Measurements from ENCODE around the gene CLUH. TPM values are rescaled to one million over a fixed set of nuclear protein-coding genes. Genes with fewer than 3 reads are reported as not detected.

Gene CLUH
- total RNA-seq, 2 donors from 2014 or later, result 36.3 to 65.4 TPM

GRCh38 chr17:2719861-2720260 lies 8.3 kb upstream of the CLUH start:
- Histone ChIP-seq H3K27me3 (replicated peaks; ENCODE audit: insufficient read depth) (no peaks in the 10 kb centered on the region), H3K4me1 (ENCODE audit: control insufficient read depth in 1 of 2, low read depth in 2 of 2) (peaks cover 2 to 4% of the 10 kb centered on the region in 2 donors), H3K9me3 (no peaks in the 10 kb centered on the region), H3K36me3 (no peaks in the 10 kb centered on the region), H3K27ac (no peak overlapping the region), H3K4me3 (no peak overlapping the region)
- DNase-seq (ENCODE audit: low spot score) (no peak), ATAC-seq (ENCODE audit: insufficient number of reproducible peaks, low FRiP score, low read depth) (no peak)
- TF ChIP-seq CTCF (IDR thresholded peaks at IDR 0.05), result no peak

DNA sequence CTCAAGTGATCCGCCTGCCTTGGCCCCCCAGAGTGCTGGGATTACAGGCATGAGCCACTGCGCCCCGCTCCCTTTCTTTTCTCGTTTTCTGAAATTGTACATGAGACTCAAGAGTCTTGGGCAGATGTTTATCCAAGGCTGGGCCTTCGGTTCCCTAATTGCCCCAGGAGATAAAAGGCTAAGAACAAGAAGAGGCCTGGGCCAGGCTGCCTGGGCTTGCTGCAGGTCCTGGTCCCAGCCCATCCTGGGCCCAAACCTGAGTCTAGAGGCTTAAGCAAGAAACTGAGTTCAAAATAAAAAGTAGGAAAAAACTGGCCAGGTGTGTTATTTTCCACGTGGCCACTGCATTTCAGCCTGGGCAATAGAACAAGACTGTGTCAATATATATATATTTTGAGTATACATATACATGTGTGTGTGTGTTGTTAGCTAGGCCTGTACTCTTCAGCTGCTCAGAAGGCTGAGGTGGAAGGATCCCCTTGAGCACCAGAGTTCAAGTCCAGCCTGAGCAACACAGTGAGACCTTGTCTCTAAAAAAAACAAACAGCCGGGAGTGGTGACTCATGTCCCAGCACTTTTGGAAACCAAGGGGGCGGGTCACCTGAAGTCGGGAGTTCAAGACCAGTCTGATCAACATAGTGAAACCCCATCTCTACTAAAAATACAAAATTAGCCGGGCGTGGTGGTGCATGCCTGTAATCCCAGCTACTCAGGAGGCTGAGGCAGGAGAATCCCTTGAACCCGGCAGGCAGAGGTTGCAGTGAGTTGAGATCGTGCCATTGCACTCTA lies 6.8 kb upstream of the CLUH start:
- no peak overlapping the region for H3K27ac ChIP-seq
- no peaks in the 10 kb centered on the region for H3K36me3 ChIP-seq
- no peak for TF ChIP-seq CTCF (IDR thresholded peaks at IDR 0.05)
- no peak for ATAC-seq (ENCODE audit: insufficient number of reproducible peaks, low FRiP score, low read depth)
- DNase-seq (ENCODE audit: low spot score), result no peak
- H3K9me3 ChIP-seq, result no peaks in the 10 kb centered on the region
- H3K27me3 ChIP-seq (replicated peaks; ENCODE audit: insufficient read depth), result no peaks in the 10 kb centered on the region
- no peak overlapping the region for H3K4me3 ChIP-seq
- no peaks in the 10 kb centered on the region for H3K4me1 ChIP-seq (ENCODE audit: control insufficient read depth in 1 of 2, low read depth in 2 of 2)

DNA sequence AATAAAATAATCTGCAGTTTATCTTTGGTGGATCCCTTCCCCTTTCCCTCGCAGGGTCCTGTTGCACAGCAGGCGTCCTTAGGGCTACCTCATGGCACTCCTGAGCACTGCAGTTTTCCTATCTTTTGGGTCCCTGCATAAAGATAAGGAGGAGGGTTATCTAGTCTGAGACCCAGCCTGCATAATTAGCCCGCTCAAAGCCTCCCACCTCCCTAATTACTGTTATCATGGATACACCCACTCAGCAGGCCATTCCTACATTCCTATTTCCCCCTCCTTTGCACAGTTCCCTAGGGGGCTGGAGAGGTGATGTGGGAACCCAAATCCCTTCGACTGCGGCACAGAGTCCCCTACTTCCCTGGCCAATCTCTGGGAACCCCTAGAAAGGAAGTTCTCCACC lies 5.1 kb upstream of the CLUH start:
- H3K4me1 ChIP-seq (ENCODE audit: control insufficient read depth in 1 of 2, low read depth in 2 of 2), result peaks cover 6 to 7% of the 10 kb centered on the region in 2 donors
- DNase-seq (ENCODE audit: low spot score) (no peak), ATAC-seq (ENCODE audit: insufficient number of reproducible peaks, low FRiP score, low read depth) (no peak)
- H3K9me3 ChIP-seq, result no peaks in the 10 kb centered on the region
- no peaks in the 10 kb centered on the region for H3K36me3 ChIP-seq
- no peak overlapping the region for H3K27ac ChIP-seq
- no peak overlapping the region for H3K4me3 ChIP-seq
- no peaks in the 10 kb centered on the region for H3K27me3 ChIP-seq (replicated peaks; ENCODE audit: insufficient read depth)
- TF ChIP-seq CTCF (IDR thresholded peaks at IDR 0.05), result no peak

DNA sequence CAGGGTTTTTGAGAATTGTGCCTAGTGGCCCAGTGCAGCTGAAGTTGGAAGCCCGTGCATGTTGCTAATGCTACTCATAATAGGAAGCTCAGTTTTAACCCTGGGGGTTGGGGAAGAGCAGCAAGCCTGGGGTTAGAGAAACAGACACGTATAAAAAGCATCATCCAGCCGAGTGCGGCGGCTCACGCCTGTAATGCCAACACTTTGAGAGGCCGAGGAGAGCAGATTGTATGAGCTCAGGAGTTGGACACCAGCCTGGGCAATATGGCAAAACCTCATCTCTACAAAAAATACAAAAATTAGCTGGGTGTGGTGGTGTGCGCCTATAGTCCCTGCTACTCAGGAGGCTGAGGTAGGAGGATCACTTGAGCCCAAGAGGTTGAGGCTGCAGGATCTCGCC lies 2.3 kb upstream of the CLUH start:
- H3K27ac ChIP-seq, result no peak overlapping the region
- H3K27me3 ChIP-seq (replicated peaks; ENCODE audit: insufficient read depth), result no peaks in the 10 kb centered on the region
- DNase-seq (ENCODE audit: low spot score) (no peak), ATAC-seq (ENCODE audit: insufficient number of reproducible peaks, low FRiP score, low read depth) (no peak)
- H3K36me3 ChIP-seq, result no peaks in the 10 kb centered on the region
- H3K9me3 ChIP-seq, result no peaks in the 10 kb centered on the region
- H3K4me1 ChIP-seq (ENCODE audit: control insufficient read depth in 1 of 2, low read depth in 2 of 2), result peaks cover 23 to 29% of the 10 kb centered on the region in 2 donors
- TF ChIP-seq CTCF (IDR thresholded peaks at IDR 0.05), result no peak
- H3K4me3 ChIP-seq, result no peak overlapping the region

- no peak for TF ChIP-seq CTCF (IDR thresholded peaks at IDR 0.05)
- ATAC-seq (ENCODE audit: insufficient number of reproducible peaks, low FRiP score, low read depth) (no peak), DNase-seq (ENCODE audit: low spot score) (no peak)
- Histone ChIP-seq H3K4me3 (peak overlapping the region; percentile 70), H3K27me3 (replicated peaks; ENCODE audit: insufficient read depth) (no peaks in the 10 kb centered on the region), H3K27ac (no peak overlapping the region), H3K36me3 (no peaks in the 10 kb centered on the region), H3K4me1 (ENCODE audit: control insufficient read depth in 1 of 2, low read depth in 2 of 2) (peaks cover 36 to 43% of the 10 kb centered on the region in 2 donors), H3K9me3 (no peaks in the 10 kb centered on the region)
These were observed 908 bp upstream of the CLUH start for GRCh38 chr17:2712300-2713043.

Measured in thoracic aorta (tissue), 2 donors.